ENCODE data around the gene SLC9A4.

- TF ChIP-seq FOXM1 (IDR thresholded peaks at IDR 0.05; ENCODE audit: borderline replicate concordance) = no peak
- no peak for TF ChIP-seq FOXK2 (IDR thresholded peaks at IDR 0.05)
- no peak for TF ChIP-seq BHLHE40 (IDR thresholded peaks at IDR 0.05; ENCODE audit: borderline replicate concordance)
These were observed 34.4 kb upstream of the SLC9A4 start for GRCh38 chr2:102438578-102438977.

Measured in HEK293T (cell line).